DND-41 (cell line): ENCODE data around the gene NDUFA12.
"Not testable (repeated sequence)": the region's sequence is repeated elsewhere in the genome, so short reads cannot be mapped to it uniquely, and the experiment has no call there.

Experiments used
- ATAC-seq: fragments of 200-7000 bp; cut with Tn5 transposase; 3 replicates; pipeline ENCODE4 v1.9.1; 2021; ENCODE audit warnings: low read depth; ENCODE audit not compliant: insufficient read depth
- DNase-seq: peaks from one replicate; pipeline ENCODE4 v3.0.0-alpha.2; 2020
- H2AFZ ChIP-seq: 2 replicates; pipeline ENCODE4 v1.6.0; 2012; ENCODE audit warnings: low read depth, low read length
- H3K27ac ChIP-seq: 2 replicates; pipeline ENCODE4 v1.5.1; 2012; ENCODE audit warnings: low read length, inconsistent platforms
- H3K27me3 ChIP-seq: fragments of 200-600 bp; sonication (generic); 2 replicates; pipeline ENCODE4 v1.6.0; 2012; ENCODE audit warnings: low read length, mild to moderate bottlenecking, inconsistent platforms; ENCODE audit not compliant: insufficient read depth, poor library complexity
- H3K36me3 ChIP-seq: 2 replicates; pipeline ENCODE4 v1.5.1; 2012; ENCODE audit warnings: low read length, inconsistent platforms; ENCODE audit not compliant: insufficient read depth
- H3K4me1 ChIP-seq: 2 replicates; pipeline ENCODE4 v1.5.1; 2012; ENCODE audit warnings: mild to moderate bottlenecking, low read length; ENCODE audit not compliant: insufficient read depth
- H3K4me2 ChIP-seq: 2 replicates; pipeline ENCODE4 v1.6.0; 2012; ENCODE audit warnings: mild to moderate bottlenecking, moderate library complexity, low read length, inconsistent platforms; ENCODE audit not compliant: insufficient read depth
- H3K4me3 ChIP-seq, 2 experiments: fragments of 200-600 bp in 1 of 2; shearing (Covaris generic) in 1 of 2; 2 replicates each; pipeline ENCODE4 v1.5.1; 2012 to 2016; ENCODE audit warnings: inconsistent platforms in 2 of 2, low read length in 2 of 2, mild to moderate bottlenecking in 2 of 2, low read depth in 1 of 2, moderate library complexity in 1 of 2
- H3K79me2 ChIP-seq: 2 replicates; pipeline ENCODE4 v1.6.0; 2012; ENCODE audit warnings: low read length, inconsistent platforms; ENCODE audit not compliant: insufficient read depth
- H3K9ac ChIP-seq: 2 replicates; pipeline ENCODE4 v1.6.0; 2012; ENCODE audit warnings: low read depth, mild to moderate bottlenecking, inconsistent platforms, low read length, moderate library complexity
- H3K9me3 ChIP-seq: 2 replicates; pipeline ENCODE4 v1.5.1; 2012; ENCODE audit warnings: low read length, moderate library complexity, mild to moderate bottlenecking, inconsistent platforms; ENCODE audit not compliant: insufficient read depth, severe bottlenecking
- H4K20me1 ChIP-seq: 2 replicates; pipeline ENCODE4 v1.6.0; 2012; ENCODE audit warnings: low read length; ENCODE audit not compliant: insufficient read depth
- EZH2 ChIP-seq: IDR thresholded peaks from 3 replicates; pipeline ENCODE4 v1.6.1; 2012; ENCODE audit warnings: borderline replicate concordance, low read depth, mild to moderate bottlenecking, moderate library complexity, low read length, inconsistent platforms; ENCODE audit not compliant: severe bottlenecking
- TF ChIP-seq, protein P1 (sequence below): IDR thresholded peaks from 2 replicates; pipeline ENCODE4 v1.5.1; 2012; ENCODE audit warnings: borderline replicate concordance, low read length, moderate library complexity, mild to moderate bottlenecking; ENCODE audit not compliant: poor library complexity, severe bottlenecking; ENCODE audit errors: extremely low read depth

The NDUFA12 gene

DNA sequence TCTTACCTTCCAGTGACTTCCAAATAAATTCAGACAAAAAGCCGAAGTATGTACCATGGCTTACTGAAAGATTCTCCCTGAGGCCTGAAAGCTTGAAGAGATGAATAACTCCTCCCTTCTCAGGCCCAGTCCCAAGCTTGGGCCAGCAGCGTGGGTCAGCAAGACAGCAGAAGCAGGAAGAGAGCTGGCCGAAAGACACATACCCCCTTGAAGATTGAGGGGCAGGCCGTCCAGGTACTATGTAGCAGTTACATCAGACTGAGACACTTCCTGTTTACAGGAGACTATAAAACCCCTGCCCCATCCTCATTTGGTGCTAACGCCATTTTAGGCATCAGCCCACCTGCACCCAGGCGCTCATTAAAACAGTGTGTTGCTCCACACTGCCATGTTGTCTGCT lies 15.0 kb downstream of the NDUFA12 start:
- TF ChIP-seq, protein P1, sequence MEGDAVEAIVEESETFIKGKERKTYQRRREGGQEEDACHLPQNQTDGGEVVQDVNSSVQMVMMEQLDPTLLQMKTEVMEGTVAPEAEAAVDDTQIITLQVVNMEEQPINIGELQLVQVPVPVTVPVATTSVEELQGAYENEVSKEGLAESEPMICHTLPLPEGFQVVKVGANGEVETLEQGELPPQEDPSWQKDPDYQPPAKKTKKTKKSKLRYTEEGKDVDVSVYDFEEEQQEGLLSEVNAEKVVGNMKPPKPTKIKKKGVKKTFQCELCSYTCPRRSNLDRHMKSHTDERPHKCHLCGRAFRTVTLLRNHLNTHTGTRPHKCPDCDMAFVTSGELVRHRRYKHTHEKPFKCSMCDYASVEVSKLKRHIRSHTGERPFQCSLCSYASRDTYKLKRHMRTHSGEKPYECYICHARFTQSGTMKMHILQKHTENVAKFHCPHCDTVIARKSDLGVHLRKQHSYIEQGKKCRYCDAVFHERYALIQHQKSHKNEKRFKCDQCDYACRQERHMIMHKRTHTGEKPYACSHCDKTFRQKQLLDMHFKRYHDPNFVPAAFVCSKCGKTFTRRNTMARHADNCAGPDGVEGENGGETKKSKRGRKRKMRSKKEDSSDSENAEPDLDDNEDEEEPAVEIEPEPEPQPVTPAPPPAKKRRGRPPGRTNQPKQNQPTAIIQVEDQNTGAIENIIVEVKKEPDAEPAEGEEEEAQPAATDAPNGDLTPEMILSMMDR: no peak
- TF ChIP-seq EZH2: no peak
- Histone ChIP-seq H3K4me1 (peaks cover 34% of the 10 kb centered on the region), H3K79me2 (peaks cover 23% of the 10 kb centered on the region), H3K9me3 (no peaks in the 10 kb centered on the region), H3K9ac (no peak overlapping the region), H3K36me3 (peaks cover 24% of the 10 kb centered on the region), H3K27ac (peak overlapping the region; percentile 39), H3K27me3 (no peaks in the 10 kb centered on the region), H2AFZ (no peak overlapping the region), H3K4me3 (no peak overlapping the region), H4K20me1 (peaks cover 36% of the 10 kb centered on the region), H3K4me2 (no peak overlapping the region)
- DNase-seq (no peak), ATAC-seq (no peak)

DNA sequence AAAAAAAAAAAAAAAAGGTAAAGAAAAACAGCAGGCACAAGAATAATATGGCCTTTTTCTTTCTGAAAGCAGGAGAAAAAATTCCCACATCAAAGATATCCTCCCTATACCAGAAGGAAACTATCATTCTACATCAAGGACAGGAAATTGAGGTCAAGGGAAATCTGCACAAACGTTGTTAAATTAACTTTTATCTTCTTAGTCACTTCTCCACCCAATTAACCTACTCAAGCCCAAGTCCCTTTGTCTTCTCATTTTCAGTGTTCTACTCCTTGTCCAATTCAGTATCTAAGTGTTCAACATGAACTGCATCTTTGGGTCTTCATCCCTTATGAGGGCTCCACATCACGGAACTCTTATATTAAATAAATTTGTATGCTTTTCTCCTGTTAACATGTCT lies 15.7 kb downstream of the NDUFA12 start:
- ATAC-seq: peak; percentile 82
- Histone ChIP-seq H3K9me3 (no peaks in the 10 kb centered on the region), H3K4me3 (no peak overlapping the region), H4K20me1 (peaks cover 42% of the 10 kb centered on the region), H3K27ac (no peak overlapping the region), H3K79me2 (peaks cover 23% of the 10 kb centered on the region), H3K9ac (no peak overlapping the region), H3K4me1 (peaks cover 34% of the 10 kb centered on the region), H2AFZ (no peak overlapping the region), H3K27me3 (no peaks in the 10 kb centered on the region), H3K4me2 (no peak overlapping the region), H3K36me3 (peaks cover 30% of the 10 kb centered on the region)
- no peak for DNase-seq
- TF ChIP-seq EZH2: no peak
- TF ChIP-seq, protein P1: no peak

- ATAC-seq (peak; percentile 36), DNase-seq (peak; percentile 16)
- H3K36me3 ChIP-seq: peaks cover 24% of the 10 kb centered on the region
- no peak overlapping the region for H3K9ac ChIP-seq
- TF ChIP-seq, protein P1: no peak
- TF ChIP-seq EZH2: no peak
- H3K27ac ChIP-seq: no peak overlapping the region
- no peak overlapping the region for H3K4me2 ChIP-seq
- H3K79me2 ChIP-seq: peaks cover 20% of the 10 kb centered on the region
- H2AFZ ChIP-seq: no peak overlapping the region
- peaks cover 42% of the 10 kb centered on the region for H4K20me1 ChIP-seq
- no peaks in the 10 kb centered on the region for H3K27me3 ChIP-seq
- no peak overlapping the region for H3K4me3 ChIP-seq
- peaks cover 34% of the 10 kb centered on the region for H3K4me1 ChIP-seq
- no peaks in the 10 kb centered on the region for H3K9me3 ChIP-seq
These were observed 16.3 kb downstream of the NDUFA12 start for GRCh38 chr12:94987076-94987669.

- ATAC-seq, DNase-seq, H3K9me3 ChIP-seq, H3K27me3 ChIP-seq, H2AFZ ChIP-seq, H3K9ac ChIP-seq, H3K27ac ChIP-seq, H3K4me2 ChIP-seq, H3K4me3 ChIP-seq: not testable (repeated sequence)
- H3K36me3 ChIP-seq: peaks cover 15% of the 10 kb centered on the region; the same call in 1 of the 2 replicates
- peaks cover 37% of the 10 kb centered on the region for H4K20me1 ChIP-seq
- H3K79me2 ChIP-seq: peaks cover 19% of the 10 kb centered on the region
- H3K4me1 ChIP-seq: peaks cover 34% of the 10 kb centered on the region
These were observed 18.4 kb downstream of the NDUFA12 start for GRCh38 chr12:94985099-94985498.
